Ovary (tissue), 3 donors: ENCODE results near the gene C1orf174.

ENCODE experiments used
- CTCF ChIP-seq, 3 donors: fragments of 450-650 bp in 2 of 3; fragments of 200-600 bp in 1 of 3; IDR thresholded peaks; one replicate each; pipeline versions ENCODE4 v1.5.1 to v1.8.0; 2016 to 2022; ENCODE audit warnings: antibody characterized with exemption in 3 of 3, mild to moderate bottlenecking in 1 of 3
- EP300 ChIP-seq: sonication (generic); formaldehyde crosslinking; IDR thresholded peaks from one replicate; pipeline ENCODE4 v1.6.1; 2017; ENCODE audit warnings: antibody characterized with exemption
- POLR2A ChIP-seq: fragments of 450-650 bp; IDR thresholded peaks from one replicate; pipeline ENCODE4 v1.6.1; 2017; ENCODE audit warnings: antibody characterized with exemption, mild to moderate bottlenecking, moderate library complexity
- donor health status: DM: no; HTN: no; CAD: no.

- TF ChIP-seq CTCF (IDR thresholded peaks at IDR 0.05) (no peak), EP300 (no peak), POLR2A (no peak)
These were observed 19.0 kb upstream of the C1orf174 start for GRCh38 chr1:3918966-3919611.
